ENCODE results near the gene OLFML3.

OLFML3 gene

DNA sequence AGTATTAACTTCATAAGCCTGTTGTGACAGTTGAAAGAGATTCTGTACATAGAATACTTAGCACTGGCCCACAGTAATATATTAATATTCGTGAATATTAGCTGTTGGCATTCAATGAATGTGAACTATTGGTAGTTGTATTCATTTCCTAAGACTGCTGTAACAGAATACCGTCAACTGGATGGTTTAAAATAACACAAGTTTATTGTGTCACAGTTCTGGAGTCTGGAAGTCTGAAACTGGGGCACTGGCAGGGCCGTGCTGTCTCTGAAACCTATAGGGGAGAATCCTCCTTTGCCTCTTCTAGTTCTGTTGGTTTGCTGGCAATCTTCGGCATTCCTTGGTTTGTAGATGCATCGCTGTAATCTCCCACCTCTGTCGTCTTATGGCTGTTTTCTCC is 47.5 kb downstream of the OLFML3 start:
- DNase-seq (ENCODE audit: low read depth), result no peak
